Stimulated activated CD4-positive, alpha-beta T cell treated with anti-CD3 and anti-CD28 coated beads, Interleukin-2, amount 100 ng/mL, for 24 hours (primary cell): ENCODE results near the gene BROX.
A peak's percentile ranks its signal among the peaks of the same experiment; 100 is the strongest.
"Not testable (repeated sequence)": the region's sequence is repeated elsewhere in the genome, so short reads cannot be mapped to it uniquely, and the experiment has no call there.

Experiments used
- DNase-seq, 2 donors: peaks; one replicate each; pipeline ENCODE4 v3.0.0-alpha.2; 2020

The BROX gene, protein sequence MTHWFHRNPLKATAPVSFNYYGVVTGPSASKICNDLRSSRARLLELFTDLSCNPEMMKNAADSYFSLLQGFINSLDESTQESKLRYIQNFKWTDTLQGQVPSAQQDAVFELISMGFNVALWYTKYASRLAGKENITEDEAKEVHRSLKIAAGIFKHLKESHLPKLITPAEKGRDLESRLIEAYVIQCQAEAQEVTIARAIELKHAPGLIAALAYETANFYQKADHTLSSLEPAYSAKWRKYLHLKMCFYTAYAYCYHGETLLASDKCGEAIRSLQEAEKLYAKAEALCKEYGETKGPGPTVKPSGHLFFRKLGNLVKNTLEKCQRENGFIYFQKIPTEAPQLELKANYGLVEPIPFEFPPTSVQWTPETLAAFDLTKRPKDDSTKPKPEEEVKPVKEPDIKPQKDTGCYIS

DNA sequence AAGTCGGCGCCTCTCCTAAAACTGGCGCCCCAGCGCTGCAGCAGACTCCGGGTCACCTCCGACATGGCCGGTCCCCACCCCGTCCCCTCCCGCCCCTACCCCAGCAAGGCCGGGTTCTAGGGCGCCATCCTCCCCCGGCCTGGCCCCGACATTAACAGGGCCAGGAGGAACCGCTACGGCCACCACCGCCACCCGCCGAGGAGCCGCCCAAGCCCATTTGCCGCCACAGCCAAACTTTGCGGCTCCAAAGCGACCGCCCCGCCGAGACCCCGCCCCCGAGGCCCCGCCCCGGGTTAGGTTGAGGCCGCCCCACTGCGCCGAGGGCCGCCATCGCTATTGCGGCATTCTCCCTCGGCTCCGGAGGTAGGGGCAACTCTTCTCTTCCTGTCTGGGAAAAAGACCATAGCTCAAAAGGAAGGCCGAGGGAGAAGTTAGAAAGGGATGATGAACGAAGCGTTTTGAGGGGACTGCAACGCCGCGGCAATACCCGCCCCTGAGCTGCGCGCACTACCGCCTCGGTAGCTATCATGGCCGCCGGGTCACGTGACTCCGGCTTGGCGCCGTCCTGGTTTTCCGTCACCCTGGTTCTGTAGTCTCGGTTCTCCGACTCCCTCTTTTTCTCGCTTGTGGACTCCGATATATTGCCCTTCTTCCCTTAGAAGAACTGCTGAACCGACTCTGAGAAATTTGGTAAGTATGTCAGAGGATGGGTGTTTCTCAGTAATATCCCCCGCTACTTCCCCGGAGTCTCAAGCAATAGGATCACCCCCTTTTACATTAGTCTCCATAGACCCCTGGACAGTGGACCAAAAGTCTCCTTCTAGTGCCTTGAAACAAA is at the start of gene BROX, which contains the start of gene AIDA:
BROX (plus strand) TSS at position 312 of the 838 bp plus-strand sequence. CDS start 3,136 bp downstream, outside the sequence.
AIDA (minus strand) TSS at position 239 of the 838 bp plus-strand sequence; CDS start at position 65, 174 bp downstream.
- peak; percentile 98 for DNase-seq

DNA sequence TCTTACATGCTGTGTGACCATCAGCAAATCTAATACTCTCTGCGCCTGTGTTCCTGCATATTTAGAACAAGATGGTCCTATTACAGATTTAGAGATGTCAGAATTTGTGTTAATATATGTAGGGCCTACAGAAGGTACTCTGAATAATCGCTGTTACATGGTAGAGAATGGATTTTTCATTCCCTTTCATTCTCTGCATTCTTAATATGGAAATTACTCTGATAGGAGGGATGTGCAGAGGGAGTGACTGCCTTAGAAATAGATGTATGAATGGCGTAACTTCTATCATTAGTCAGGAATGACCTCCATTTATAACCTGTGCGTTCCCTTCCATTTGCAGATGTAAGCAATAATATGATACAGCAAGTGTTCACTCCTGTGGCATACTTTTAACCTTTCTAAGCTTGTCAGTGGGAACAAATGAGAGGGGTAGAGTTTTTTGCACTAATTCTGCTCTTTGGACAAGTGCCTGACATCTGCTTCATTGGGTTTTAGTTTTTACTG is 48.9 kb upstream of the BROX start:
- DNase-seq, result no peak

DNA sequence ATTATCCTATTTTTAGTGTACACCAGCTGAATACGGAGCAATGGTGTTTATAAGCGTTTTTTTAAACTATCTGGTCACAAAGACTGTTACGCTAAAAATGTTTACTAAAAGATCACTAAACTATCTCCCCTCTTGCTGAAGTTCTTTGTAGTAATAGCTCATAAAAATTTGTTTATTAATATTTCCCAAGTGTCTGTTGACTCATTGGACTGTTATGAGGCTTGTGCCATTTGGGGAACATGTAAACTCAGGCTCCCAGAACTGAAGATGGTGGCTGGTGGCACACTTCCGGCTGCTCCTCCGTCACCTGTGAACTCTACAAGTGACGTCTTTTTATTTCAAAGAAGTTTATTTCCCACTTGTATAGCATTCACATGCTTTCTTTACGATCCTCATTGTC is 46.4 kb upstream of the BROX start:
- DNase-seq, result no peak

DNA sequence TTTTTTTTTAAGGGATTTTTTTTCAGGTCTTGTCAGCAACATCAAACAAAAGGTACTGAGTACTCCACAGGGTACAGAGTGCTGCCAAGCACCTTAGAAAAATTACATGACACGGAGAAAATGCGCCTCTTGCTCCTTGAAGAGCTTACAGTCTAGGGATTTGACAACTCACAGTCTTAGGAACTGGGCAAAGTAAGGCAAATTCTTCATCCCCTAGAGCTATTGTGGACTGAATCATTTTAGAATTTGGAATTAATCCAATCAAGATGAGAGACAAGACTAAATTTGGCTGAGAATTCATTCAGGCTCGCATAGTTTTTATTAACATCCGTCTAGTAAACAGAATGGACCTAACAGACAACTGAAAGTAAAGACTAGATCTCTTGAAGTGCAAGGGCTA is 44.2 kb upstream of the BROX start:
- DNase-seq, result not testable (repeated sequence)

DNA sequence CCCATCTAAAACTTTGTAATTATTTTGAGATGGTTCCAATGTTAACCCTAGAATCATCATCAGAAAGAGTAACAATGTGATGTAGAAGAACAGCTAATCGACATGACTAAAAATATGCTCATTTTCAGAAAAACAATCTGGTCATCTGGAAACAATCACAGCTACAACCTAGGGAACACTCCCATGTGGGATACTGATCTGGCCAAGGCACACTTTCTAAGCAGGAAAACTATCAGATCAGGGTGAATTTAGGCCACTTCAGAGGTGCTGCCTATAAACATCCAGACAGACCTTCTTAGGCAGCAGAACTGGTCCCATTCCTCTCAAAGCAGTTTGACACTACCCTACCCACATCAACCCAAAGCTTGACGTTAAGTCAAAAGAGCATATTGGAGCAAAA is 43.3 kb upstream of the BROX start:
- DNase-seq, result not testable (repeated sequence)

DNA sequence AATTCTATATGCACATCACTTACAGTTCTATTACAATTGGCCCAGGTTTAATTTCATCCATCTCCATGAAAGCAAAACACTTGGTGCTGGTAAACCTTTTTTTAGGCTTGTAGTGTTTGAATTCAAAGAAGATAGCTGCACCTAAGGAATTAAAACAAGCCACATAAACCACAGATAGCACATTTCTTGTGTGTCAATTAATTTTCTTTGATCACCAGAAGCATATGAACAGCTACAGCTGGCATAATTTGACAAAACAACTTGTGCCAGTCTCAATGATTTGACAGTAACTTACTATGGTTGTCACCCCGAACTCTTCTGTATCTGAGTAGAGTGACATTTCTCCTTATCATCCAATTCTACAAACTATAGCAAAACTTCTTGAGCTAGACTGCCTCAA is 42.3 kb upstream of the BROX start:
- no peak for DNase-seq

DNA sequence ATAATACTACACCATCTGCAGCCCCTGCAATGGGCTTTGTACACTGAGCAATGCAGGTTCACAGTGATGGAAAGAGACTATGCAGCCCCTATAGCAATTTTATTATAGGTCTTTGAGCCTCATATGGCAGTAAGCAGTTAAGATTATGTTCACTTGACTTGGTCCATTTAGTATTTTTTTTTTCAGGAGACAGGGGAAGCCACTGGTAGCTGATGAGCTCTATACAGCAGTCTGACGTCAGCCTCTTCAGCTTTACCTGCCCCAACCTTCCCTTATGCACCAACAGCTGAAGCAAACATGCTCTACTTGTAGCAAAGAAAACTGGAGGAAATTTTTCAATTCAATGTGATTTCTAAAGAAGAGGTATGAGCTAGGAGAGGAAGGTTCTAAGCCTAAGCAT is 32.3 kb upstream of the BROX start:
- no peak for DNase-seq

DNA sequence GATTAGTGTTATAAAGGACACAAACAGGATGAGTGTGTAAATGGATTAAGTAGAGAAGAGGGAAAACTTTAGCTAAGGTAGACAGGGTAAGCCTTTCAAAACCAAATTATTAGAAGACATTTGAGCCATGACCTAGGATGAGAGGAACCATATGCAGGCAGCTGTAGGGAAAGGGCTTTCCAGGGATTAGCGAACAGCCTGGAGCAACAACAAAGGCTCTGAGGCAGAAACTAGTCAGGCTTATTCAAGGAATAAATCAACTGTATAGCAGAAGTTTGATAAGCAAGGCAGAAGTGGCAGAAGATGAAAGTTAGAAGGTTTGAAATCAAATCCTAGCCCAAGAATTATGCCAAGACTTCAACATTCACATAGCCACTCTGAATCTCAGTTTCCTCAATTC is 21.3 kb upstream of the BROX start:
- no peak for DNase-seq

DNA sequence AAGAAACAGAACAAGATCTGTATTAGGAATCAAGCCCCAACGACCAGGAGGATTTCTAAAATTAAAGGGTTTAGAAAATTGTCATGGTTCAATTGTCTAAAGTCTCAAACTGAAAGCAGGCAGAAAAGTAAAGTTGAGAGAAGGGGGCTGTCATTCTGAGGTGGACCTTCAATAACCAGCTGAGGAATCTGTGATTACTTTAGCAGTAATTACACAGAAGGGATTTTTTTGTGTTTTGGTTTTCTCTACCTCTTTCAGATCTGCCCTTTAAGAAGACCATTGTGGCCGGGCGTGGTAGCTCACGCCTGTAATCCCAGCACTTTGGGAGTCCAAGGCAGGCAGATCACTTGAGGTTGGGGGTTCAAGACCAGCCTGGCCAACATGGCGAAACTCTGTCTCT is 17.4 kb upstream of the BROX start:
- DNase-seq, result no peak

DNA sequence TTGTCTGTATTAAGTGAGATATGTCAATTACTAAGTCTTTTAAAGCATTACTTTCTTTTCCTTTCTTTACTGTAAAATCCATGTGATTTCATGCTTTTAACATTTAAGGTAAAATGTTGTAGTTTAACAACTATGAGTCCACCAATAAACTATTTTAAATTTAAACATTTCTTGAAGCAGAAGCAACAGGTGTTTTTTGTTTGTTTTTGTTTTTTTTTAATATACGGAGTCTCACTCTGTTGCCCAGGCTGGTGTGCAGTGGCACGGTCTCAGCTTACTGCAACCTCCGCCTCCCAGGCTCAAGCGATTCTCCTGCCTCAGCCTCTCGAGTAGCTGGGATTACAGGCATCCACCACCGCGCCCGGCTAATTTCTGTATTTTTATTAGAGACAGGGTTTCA is 15.6 kb upstream of the BROX start:
- DNase-seq, result no peak

DNA sequence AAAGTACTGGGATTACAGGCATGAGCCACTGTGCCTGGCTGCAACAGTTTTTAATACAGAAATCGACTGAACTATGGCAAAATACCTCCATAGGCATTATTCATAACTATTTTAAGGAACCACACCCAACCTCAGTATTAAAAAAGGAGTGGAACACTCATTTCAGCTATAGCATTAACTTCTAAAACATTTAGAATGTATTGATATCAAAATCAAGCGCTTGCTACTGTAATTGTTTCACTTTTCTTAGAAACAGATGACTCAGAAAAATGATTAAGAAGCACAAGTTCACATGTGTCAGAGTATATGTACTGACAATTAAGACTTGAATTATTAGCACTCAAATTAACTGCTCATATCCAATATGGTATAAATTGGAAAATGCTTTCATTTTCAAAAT is 15.2 kb upstream of the BROX start:
- no peak for DNase-seq

DNA sequence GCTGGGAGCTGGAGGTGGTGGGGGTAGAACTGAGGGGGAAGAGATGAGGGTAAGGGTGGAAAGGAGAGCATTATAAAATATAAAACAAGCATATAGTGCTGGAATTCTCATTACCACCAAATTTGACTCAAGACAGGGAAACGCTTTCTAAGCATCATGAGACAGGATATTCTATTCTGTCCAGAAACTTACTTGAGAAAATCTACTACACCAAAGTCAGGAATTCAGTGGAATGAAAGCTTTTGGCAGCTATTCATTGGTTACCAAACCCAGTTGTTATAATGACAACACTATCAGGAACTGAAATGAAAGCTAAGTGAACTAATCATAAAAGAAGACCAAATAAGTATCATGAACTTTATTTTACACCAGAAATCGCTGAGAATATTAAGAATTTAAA is 14.5 kb upstream of the BROX start:
- DNase-seq, result no peak

DNA sequence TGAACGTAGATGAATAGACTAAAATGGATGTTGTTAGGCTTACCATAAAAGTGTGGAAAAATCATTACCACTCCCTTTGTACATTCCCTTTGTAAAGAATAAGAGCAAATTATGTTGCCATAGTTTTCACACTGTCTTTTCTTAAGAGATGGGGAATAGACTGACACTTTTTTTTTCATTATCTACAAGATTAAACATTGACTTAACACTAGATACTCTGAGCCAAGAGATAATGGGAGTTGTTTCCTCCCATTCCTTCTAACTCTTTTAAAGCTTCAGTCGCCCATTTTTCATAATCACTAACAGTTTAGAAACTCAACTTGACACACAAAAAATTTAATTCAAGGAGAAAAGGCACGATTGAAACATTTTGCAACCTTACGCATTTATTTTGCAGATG is 10.2 kb upstream of the BROX start:
- DNase-seq, result no peak

DNA sequence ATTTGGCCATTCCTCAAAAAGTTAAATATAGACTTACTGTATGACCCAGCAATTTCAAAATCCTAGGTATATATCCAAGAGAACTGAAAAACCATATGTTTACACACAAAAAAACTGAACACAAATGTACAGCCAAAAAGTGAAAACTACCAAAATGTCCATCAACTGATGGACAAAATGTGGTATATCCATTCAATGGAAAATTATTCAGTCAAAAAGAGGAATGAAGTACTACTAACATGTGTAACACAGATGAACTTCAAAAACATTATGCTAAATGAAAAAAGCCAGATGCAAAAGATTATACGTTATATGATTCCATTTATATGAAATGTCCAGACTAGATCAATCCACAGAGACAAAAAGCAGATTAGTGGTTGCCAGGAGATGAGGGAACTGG is 8.1 kb upstream of the BROX start:
- DNase-seq, result no peak

DNA sequence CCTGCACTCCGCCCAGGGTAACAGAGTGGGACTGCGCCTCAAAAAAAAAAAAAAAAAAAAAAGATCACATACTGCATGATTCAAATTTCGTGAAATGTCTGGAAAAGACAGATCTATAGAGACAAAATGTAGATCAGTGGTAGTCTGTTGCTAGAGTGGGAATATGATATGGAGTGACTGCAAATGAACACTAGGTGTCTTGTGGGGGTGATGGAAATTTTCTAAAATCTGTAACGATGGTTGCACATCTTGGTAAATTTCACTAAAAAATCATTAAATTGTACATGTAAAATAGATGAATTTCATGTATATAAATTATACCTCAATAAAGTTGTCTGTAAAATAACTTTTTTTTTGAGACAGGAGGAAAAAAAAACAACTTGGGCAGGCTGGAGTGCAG is 5.5 kb upstream of the BROX start:
- no peak for DNase-seq

DNA sequence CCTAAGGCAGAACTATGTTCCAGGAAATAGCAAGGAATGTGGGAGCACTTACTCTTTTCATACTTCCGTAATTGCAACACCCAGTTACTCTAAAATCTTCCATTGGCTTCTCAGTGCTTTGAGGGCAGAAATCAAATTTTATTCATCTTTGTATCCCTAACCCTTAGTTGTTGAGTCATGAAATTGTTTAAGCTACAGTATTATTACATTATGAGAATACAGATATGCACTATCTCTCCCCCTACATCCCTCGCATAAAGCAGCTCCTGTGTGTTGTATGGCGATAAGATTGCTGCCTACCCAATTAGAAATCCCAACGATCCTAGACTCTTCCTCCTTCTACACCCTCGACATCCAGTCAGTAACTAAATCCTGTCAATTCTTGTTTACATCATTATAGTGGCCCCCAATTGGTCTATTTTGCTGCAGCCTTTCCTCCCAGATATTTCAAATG is 2.6 kb upstream of the BROX start:
- DNase-seq, result no peak

DNA sequence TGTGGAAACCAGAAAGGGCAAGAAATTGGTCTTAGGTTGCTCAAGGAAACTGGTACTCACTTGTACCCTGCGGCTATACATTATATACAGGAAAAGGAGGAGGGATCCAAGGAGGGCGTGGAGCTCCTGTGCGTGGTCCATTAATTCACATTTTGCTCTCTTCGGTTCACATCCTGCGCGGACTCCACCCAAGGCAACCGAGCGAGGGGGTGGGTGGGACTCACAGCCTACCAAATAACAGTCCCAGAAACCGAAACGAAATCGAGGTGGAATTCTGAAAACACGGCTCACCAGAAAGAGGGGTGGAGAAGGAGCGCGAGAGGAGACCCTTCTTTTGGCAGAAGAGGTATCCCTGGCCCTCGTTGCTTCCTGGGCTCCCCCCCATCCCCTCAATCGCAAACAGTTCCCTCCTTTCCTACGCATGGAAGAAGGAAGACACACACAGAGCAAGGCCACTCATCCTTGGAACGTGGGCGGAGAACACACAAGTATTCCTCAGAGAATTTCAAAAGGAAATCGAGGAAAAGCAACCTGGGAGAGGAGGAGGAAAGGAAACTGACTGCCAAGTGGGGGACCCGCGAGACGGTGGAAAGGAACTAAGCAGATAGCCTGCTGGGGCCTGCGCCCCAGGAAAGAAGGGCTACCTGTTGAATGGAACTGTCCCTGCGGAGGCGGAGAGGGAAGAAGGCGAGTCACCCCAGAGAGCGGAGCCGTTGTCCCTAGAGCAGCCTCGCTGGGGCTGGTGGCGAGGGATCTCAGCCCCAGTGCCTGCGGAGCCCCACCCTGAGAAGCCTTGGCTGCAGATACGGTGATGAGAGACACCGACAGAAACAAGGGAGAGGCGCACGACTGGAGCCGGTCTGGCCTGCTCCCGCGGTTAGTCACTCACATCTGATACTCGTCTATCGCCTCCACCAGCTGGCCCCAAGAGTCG is 778 bp upstream of the BROX start:
- DNase-seq, result peak; percentile 63 to 67

DNA sequence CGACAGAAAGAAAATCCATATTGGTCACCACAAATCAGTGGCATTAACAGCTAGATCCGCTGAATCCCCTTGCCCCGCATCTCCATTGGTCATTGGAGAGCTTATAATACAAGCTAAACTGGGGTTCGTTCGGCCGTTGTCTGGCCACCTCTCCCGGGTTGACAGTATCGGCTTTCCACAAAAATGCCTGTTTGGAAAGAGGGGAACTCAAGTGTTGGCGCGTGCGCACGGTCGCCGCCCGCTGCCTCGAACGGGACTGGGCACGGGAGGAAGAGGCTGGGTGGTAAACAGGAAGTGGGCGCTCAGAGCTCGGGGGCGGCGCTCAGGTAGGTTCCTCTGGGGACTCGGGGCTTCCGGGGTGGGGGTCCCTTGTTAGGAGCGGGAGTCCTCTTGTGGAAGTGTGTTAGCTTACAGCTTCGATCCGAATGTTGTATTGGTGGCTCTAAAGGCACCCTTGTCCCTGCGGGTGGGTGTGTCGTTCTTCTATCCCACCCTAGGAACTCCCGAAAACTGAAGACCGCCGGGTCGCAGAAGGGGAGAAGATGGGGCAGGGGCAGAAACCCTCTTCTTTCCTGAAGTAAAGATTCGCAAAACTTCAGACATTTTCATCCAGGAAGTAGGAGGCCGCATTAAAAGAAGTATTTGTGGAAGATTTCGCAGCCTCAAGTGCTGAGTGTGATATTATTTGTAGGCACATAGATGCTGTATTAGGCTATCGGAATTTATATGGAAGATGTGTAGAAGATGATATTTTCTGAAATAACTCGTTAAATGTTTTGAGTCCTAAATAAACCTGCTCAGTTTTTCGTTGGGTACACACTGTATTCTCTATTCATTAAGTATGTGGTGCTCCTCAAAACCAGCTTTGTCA is 962 bp downstream of the BROX start:
- DNase-seq, result peak; percentile 86 to 90

DNA sequence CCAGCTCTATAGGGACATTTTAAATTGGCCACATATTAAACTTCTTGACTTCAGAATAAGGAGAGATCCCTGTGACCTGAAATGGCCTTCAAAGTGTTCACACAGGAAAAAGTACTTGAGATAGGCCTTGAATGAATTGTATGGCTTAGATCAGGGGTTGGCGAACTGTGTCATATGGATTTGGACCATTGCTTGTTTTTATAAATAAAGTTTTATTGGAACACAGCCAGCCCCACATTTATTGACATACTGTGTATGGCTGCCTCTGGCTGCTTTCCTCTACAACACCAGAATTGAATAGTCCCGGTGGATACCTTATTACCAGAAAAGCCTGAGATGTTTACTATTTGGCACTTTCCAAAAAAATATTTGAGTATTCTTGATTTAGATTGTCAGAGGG is 4.0 kb downstream of the BROX start:
- DNase-seq, result no peak

DNA sequence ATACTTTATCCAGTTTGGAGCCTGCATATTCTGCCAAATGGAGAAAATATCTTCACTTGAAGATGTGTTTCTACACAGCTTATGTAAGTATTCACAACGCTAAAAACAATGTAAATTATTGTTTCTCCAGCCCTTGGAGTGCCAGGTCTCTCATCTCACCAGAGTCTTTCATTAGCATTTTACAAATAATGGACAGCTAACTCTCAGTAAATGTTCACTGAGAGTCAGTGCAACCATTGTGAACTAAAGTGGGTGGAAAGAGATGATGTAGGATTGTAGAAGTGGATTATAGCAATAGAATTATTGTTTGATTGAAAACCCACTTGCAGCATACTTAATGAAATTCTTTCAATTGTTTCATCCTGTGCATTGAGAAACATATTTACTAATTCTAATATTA is 16.4 kb downstream of the BROX start:
- DNase-seq, result no peak

DNA sequence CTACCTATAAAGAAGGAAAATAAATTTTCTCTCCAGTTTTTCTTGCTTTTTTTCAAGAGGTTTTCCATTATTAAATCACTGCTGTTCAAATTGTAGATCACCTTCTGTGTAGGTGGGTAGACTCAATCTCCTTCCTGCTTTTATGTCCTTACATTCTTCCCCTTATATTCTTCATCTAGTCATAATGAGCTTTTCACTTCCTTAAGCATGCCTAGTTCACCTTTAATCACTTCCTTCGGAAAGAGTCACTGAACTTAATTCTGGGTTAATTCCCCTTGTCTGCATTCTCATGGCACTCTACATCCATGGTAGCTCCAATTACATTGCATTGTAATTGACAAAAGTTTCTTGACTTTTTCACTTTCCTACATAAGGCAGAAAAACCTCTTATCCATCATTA is 18.5 kb downstream of the BROX start:
- no peak for DNase-seq
